Body of pancreas (tissue), 4 donors: ENCODE measurements around the gene RNASEH2C. TPM values are rescaled to one million over a fixed set of nuclear protein-coding genes. Genes with fewer than 3 reads are reported as not detected.
"Not testable (repeated sequence)": the region's sequence is repeated elsewhere in the genome, so short reads cannot be mapped to it uniquely, and the experiment has no call there.

Source experiments
- ATAC-seq: fragments of 150-250 bp; one replicate; pipeline ENCODE4 v1.9.1; 2016
- DNase-seq, 4 donors: peaks; one replicate each; pipeline ENCODE4 v3.0.0-alpha.2; 2019
- H3K27ac ChIP-seq, 4 donors: fragments of 200-600 bp; sonication (generic); 1 replicate in 3 of 4; 2 replicates in 1 of 4; pipeline versions ENCODE4 v1.5.1 to v1.6.1; 2016 to 2019; ENCODE audit warnings: mild to moderate bottlenecking in 1 of 4, mixed read lengths in 1 of 4, moderate library complexity in 1 of 4
- H3K27me3 ChIP-seq, 2 donors: fragments of 200-600 bp; sonication (generic); one replicate each; pipeline ENCODE4 v1.6.0; 2016; ENCODE audit warnings: mild to moderate bottlenecking in 1 of 2
- H3K36me3 ChIP-seq, 2 donors: fragments of 200-600 bp; sonication (generic); replicated peaks in 1 of 2; 2 replicates each; pipeline ENCODE4 v1.5.1; 2016; ENCODE audit warnings: low read depth in 2 of 2; ENCODE audit not compliant: insufficient read depth in 1 of 2
- H3K4me1 ChIP-seq: fragments of 200-600 bp; sonication (generic); one replicate; pipeline ENCODE4 v1.6.0; 2016
- H3K4me3 ChIP-seq, 2 donors: fragments of 200-600 bp; sonication (generic); 1 replicate in 1 of 2; 2 replicates in 1 of 2; pipeline ENCODE4 v1.5.1; 2016 to 2019
- H3K9me3 ChIP-seq, 3 donors: fragments of 200-600 bp; sonication (generic); 1 replicate in 2 of 3; 2 replicates in 1 of 3; pipeline ENCODE4 v1.5.1; 2016
- POLR2A ChIP-seq, 3 donors: fragments of 450-650 bp; IDR thresholded peaks; one replicate each; pipeline ENCODE4 v1.6.1; 2016; ENCODE audit warnings: antibody characterized with exemption in 3 of 3, mild to moderate bottlenecking in 2 of 3
- WGBS, 2 donors: methylation state at CpG; one replicate each; pipeline ENCODE4 v1.1.5; 2017; 5-methylcytosine and 5-hydroxymethylcytosine counted together
- intact Hi-C: fragments of 100-400 bp; cut with DNase I; formaldehyde crosslinking; loops from one replicate; pipeline ENCODE4 v1.15.1; 2023
- total RNA-seq, 2 donors: library from RNA; depleted of rRNA; stranded (reverse); fragments of >200 nt; gene quantifications; one replicate each; pipeline ENCODE4 v1.1.0, GENCODE V29; 2016
- TF ChIP-seq, protein P1 (sequence below), 7 experiments: fragments of 450-650 bp in 4 of 7; fragments of 200-600 bp in 3 of 7; sonication (generic) in 3 of 7; IDR thresholded peaks; one replicate each; pipeline ENCODE4 v1.5.1; 2016 to 2019; ENCODE audit warnings: antibody characterized with exemption in 7 of 7

Gene RNASEH2C
- 100 to 1,000 TPM in 1 of 2 donors, 10 to 100 TPM in 1; 45.4 to 112 TPM for total RNA-seq

GRCh38 chr11:65720211-65720934 lies at the start of gene RNASEH2C:
RNASEH2C (minus strand) TSS chr11:65720798; CDS start chr11:65720758, 40 bp downstream.
- WGBS, 2 donors: 0% methylated on average over 42 to 56 of the region's 76 CpGs
- TF ChIP-seq POLR2A (IDR thresholded peaks at IDR 0.05): peak; percentile 60 to 76 (median 74)
- TF ChIP-seq, protein P1, sequence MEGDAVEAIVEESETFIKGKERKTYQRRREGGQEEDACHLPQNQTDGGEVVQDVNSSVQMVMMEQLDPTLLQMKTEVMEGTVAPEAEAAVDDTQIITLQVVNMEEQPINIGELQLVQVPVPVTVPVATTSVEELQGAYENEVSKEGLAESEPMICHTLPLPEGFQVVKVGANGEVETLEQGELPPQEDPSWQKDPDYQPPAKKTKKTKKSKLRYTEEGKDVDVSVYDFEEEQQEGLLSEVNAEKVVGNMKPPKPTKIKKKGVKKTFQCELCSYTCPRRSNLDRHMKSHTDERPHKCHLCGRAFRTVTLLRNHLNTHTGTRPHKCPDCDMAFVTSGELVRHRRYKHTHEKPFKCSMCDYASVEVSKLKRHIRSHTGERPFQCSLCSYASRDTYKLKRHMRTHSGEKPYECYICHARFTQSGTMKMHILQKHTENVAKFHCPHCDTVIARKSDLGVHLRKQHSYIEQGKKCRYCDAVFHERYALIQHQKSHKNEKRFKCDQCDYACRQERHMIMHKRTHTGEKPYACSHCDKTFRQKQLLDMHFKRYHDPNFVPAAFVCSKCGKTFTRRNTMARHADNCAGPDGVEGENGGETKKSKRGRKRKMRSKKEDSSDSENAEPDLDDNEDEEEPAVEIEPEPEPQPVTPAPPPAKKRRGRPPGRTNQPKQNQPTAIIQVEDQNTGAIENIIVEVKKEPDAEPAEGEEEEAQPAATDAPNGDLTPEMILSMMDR (IDR thresholded peaks at IDR 0.05): peak in 3 of 7 experiments; percentile 10 to 17 (median 12)
- H3K4me1 ChIP-seq: peaks cover 22% of the 10 kb centered on the region
- intact Hi-C loops: no loop called here
- DNase-seq (peak; percentile 82 to 90 (median 84)), ATAC-seq (peak; percentile 90)
- H3K36me3 ChIP-seq: peaks cover 0 to 19% of the 10 kb centered on the region in 2 donors
- no peaks in the 10 kb centered on the region for H3K27me3 ChIP-seq
- no peaks in the 10 kb centered on the region for H3K9me3 ChIP-seq
- peak within 1 kb of the TSS; percentile 69 to 90 (median 73) for H3K27ac ChIP-seq
- H3K4me3 ChIP-seq: peak within 1 kb of the TSS; percentile 69 to 82

DNA sequence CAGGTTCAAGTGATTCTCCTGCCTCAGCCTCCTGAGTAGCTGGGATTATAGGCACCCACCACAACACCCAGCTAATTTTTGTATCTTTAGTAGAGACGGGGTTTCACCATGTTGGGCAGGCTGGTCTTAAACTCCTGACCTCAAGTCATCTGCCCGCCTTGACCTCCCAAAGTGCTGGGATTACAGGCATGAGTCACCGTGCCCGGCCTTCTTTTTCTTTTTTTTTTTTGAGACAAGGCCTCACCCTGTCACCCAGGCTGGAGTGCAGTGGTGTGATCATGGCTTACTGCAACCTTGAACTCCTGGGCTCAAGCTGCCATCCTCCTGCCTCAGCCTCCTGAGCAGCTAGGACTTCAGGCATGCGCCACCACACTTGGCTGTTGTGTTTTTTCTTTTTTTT lies 47.2 kb upstream of the RNASEH2C start:
- intact Hi-C loops, H3K27ac ChIP-seq, H3K4me3 ChIP-seq, H3K36me3 ChIP-seq, H3K27me3 ChIP-seq, H3K9me3 ChIP-seq, ATAC-seq, DNase-seq: not testable (repeated sequence)
- 79 to 88% methylated on average over 5 of the region's 5 CpGs for WGBS, 2 donors
- H3K4me1 ChIP-seq: peaks cover 10% of the 10 kb centered on the region

DNA sequence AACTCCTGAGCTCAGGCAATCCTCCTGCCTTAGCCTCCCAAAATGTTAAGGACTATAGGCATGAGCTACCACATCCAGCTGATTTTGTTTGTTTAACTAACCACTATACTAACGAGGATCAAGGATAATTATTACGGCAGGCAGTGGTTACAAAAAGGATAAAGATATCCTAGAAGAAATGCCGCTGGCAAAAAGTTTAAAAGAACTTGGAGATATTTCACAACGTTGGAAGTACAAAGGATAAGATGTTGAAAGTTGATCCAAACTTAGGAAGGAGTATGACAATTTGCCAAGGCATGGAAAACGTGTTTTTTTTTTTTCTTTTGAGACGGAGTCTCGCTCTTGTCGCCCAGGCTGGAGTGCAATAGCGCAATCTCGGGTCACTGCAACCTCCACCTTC lies 46.8 kb upstream of the RNASEH2C start:
- intact Hi-C loops: no loop called here
- Histone ChIP-seq H3K27ac (no peak overlapping the region), H3K4me3 (no peak overlapping the region), H3K36me3 (no peaks in the 10 kb centered on the region), H3K27me3 (no peaks in the 10 kb centered on the region), H3K9me3 (no peaks in the 10 kb centered on the region), H3K4me1 (peaks cover 9% of the 10 kb centered on the region)
- DNase-seq (no peak), ATAC-seq (no peak)
- TF ChIP-seq POLR2A (IDR thresholded peaks at IDR 0.05): no peak
- TF ChIP-seq, protein P1 (IDR thresholded peaks at IDR 0.05): no peak
- WGBS, 2 donors: 75 to 77% methylated on average over 10 of the region's 10 CpGs

- peaks cover under 1% of the 10 kb centered on the region for H3K4me1 ChIP-seq
- H3K9me3 ChIP-seq: no peaks in the 10 kb centered on the region
- no peak for TF ChIP-seq POLR2A (IDR thresholded peaks at IDR 0.05)
- TF ChIP-seq, protein P1 (IDR thresholded peaks at IDR 0.05): no peak
- no peak overlapping the region for H3K27ac ChIP-seq
- H3K27me3 ChIP-seq: no peaks in the 10 kb centered on the region
- 62 to 71% methylated on average over 7 of the region's 7 CpGs for WGBS, 2 donors
- no peak overlapping the region for H3K4me3 ChIP-seq
- intact Hi-C loops: no loop called here
- no peaks in the 10 kb centered on the region for H3K36me3 ChIP-seq
- no peak for ATAC-seq
- no peak for DNase-seq
These were observed 45.9 kb upstream of the RNASEH2C start for GRCh38 chr11:65766535-65766934.

- H3K27ac ChIP-seq: no peak overlapping the region
- no peaks in the 10 kb centered on the region for H3K36me3 ChIP-seq
- no peak overlapping the region for H3K4me3 ChIP-seq
- no peaks in the 10 kb centered on the region for H3K4me1 ChIP-seq
- no peak for DNase-seq
- no peak for ATAC-seq
- TF ChIP-seq, protein P1 (IDR thresholded peaks at IDR 0.05): no peak
- TF ChIP-seq POLR2A (IDR thresholded peaks at IDR 0.05): no peak
- H3K9me3 ChIP-seq: no peaks in the 10 kb centered on the region
- H3K27me3 ChIP-seq: no peaks in the 10 kb centered on the region
- WGBS, 2 donors: 44 to 51% methylated on average over 5 of the region's 5 CpGs
- intact Hi-C loops: no loop called here
These were observed 43.8 kb upstream of the RNASEH2C start for GRCh38 chr11:65764434-65764833.

GRCh38 chr11:65762816-65763215 lies 42.2 kb upstream of the RNASEH2C start:
- H3K4me1 ChIP-seq, ATAC-seq, intact Hi-C loops, H3K36me3 ChIP-seq, H3K4me3 ChIP-seq, H3K27me3 ChIP-seq, H3K27ac ChIP-seq, DNase-seq, H3K9me3 ChIP-seq: not testable (repeated sequence)
- WGBS, 2 donors: 92% methylated on average over 18 of the region's 29 CpGs; no CpG with 5 or more reads in 1 of the 2 donors

DNA sequence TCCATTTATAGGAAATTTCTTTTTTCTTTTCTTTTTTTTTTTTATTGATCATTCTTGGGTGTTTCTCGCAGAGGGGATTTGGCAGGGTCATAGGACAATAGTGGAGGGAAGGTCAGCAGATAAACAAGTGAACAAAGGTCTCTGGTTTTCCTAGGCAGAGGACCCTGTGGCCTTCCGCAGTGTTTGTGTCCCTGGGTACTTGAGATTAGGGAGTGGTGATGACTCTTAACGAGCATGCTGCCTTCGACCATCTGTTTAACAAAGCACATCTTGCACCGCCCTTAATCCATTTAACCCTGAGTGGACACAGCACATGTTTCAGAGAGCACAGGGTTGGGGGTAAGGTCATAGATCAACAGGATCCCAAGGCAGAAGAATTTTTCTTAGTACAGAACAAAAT lies 41.6 kb upstream of the RNASEH2C start:
- H3K27me3 ChIP-seq, H3K4me3 ChIP-seq, H3K36me3 ChIP-seq, intact Hi-C loops, ATAC-seq, DNase-seq, H3K27ac ChIP-seq, H3K9me3 ChIP-seq, H3K4me1 ChIP-seq: not testable (repeated sequence)
- WGBS, 2 donors: 66 to 76% methylated on average over 5 of the region's 5 CpGs
